Hematopoietic multipotent progenitor cell treated with erythropoietin and hydrocortisone succinate and interleukin-3 and kit ligand, for 6 days (in vitro differentiated cells): ENCODE data around the gene EVPLL.
"Not testable (repeated sequence)": the region's sequence is repeated elsewhere in the genome, so short reads cannot be mapped to it uniquely, and the experiment has no call there.

Experiments
- DNase-seq: peaks from one replicate; pipeline ENCODE4 v3.0.0-alpha.2; 2015

The EVPLL gene

GRCh38 chr17:18426639-18427038 lies 49.1 kb downstream of the EVPLL start:
- DNase-seq = not testable (repeated sequence)

GRCh38 chr17:18432206-18432605 lies 54.6 kb downstream of the EVPLL start:
- not testable (repeated sequence) for DNase-seq
